Neural crest cell (in vitro differentiated cells): ENCODE data around the gene ECE1. TPM values are rescaled to one million over a fixed set of nuclear protein-coding genes. Genes with fewer than 3 reads are reported as not detected.

Experiments used
- DNase-seq: peaks from one replicate; pipeline ENCODE4 v3.0.0; 2021; ENCODE audit warnings: low read depth, mixed read lengths, low spot score
- H3K27ac Mint-ChIP-seq: one replicate; pipeline ENCODE4 v1.8.0; 2021; ENCODE audit warnings: mild to moderate bottlenecking, mixed read lengths; ENCODE audit not compliant: unreplicated experiment
- H3K27me3 Mint-ChIP-seq: 2 replicates; pipeline ENCODE4 v1.8.0; 2021; ENCODE audit warnings: low read depth, mild to moderate bottlenecking, mixed read lengths
- H3K36me3 Mint-ChIP-seq: 2 replicates; pipeline ENCODE4 v1.8.0; 2021; ENCODE audit warnings: low read depth, mild to moderate bottlenecking, mixed read lengths
- H3K4me1 Mint-ChIP-seq: 2 replicates; pipeline ENCODE4 v1.8.0; 2021; ENCODE audit warnings: mixed read lengths
- H3K4me3 Mint-ChIP-seq: one replicate; pipeline ENCODE4 v1.8.0; 2021; ENCODE audit warnings: mild to moderate bottlenecking, mixed read lengths
- H3K9me3 Mint-ChIP-seq: 2 replicates; pipeline ENCODE4 v1.8.0; 2021; ENCODE audit warnings: mixed read lengths
- CTCF ChIP-seq: fragments of 200-600 bp; sonication (generic); conservative IDR thresholded peaks from 2 replicates; pipeline ENCODE4 v1.5.0; 2021; ENCODE audit warnings: antibody characterized with exemption, mild to moderate bottlenecking
- total RNA-seq: library from RNA; stranded (reverse); gene quantifications from 2 replicates; pipeline ENCODE4 v1.2.1, GENCODE V29; 2021

Gene ECE1
- total RNA-seq, 1 donor from 2014 or later: 40.3 TPM

GRCh38 chr1:21337454-21337927 is 47.2 kb upstream of the ECE1 start:
- Mint-ChIP-seq H3K27ac (no peak overlapping the region), H3K27me3 (peaks cover 4% of the 10 kb centered on the region), H3K36me3 (no peaks in the 10 kb centered on the region), H3K9me3 (no peaks in the 10 kb centered on the region), H3K4me1 (peaks cover 44% of the 10 kb centered on the region), H3K4me3 (no peak overlapping the region)
- no peak for TF ChIP-seq CTCF
- no peak for DNase-seq

GRCh38 chr1:21337010-21337437 is 46.8 kb upstream of the ECE1 start:
- H3K4me1 Mint-ChIP-seq: peaks cover 43% of the 10 kb centered on the region
- no peak for TF ChIP-seq CTCF
- H3K4me3 Mint-ChIP-seq: no peak overlapping the region
- no peaks in the 10 kb centered on the region for H3K36me3 Mint-ChIP-seq
- no peaks in the 10 kb centered on the region for H3K9me3 Mint-ChIP-seq
- H3K27ac Mint-ChIP-seq: no peak overlapping the region
- peaks cover 4% of the 10 kb centered on the region for H3K27me3 Mint-ChIP-seq
- no peak for DNase-seq

GRCh38 chr1:21335750-21336224 is 45.5 kb upstream of the ECE1 start:
- TF ChIP-seq CTCF: no peak
- no peaks in the 10 kb centered on the region for H3K9me3 Mint-ChIP-seq
- peaks cover 4% of the 10 kb centered on the region for H3K27me3 Mint-ChIP-seq
- no peak overlapping the region for H3K4me3 Mint-ChIP-seq
- H3K4me1 Mint-ChIP-seq: peaks cover 38% of the 10 kb centered on the region
- H3K27ac Mint-ChIP-seq: no peak overlapping the region
- H3K36me3 Mint-ChIP-seq: no peaks in the 10 kb centered on the region
- DNase-seq: no peak

- Mint-ChIP-seq H3K27me3 (peaks cover 4% of the 10 kb centered on the region), H3K36me3 (no peaks in the 10 kb centered on the region), H3K9me3 (no peaks in the 10 kb centered on the region), H3K4me1 (peaks cover 41% of the 10 kb centered on the region), H3K4me3 (peak overlapping the region; percentile 32), H3K27ac (peak overlapping the region; percentile 91)
- DNase-seq: no peak
- no peak for TF ChIP-seq CTCF
Observed at GRCh38 chr1:21335088-21335691, 44.9 kb upstream of the ECE1 start.

GRCh38 chr1:21334214-21335087 is 44.2 kb upstream of the ECE1 start:
- TF ChIP-seq CTCF: peak; percentile 67
- H3K4me1 Mint-ChIP-seq: peaks cover 41% of the 10 kb centered on the region
- H3K27me3 Mint-ChIP-seq: peaks cover 4% of the 10 kb centered on the region
- H3K4me3 Mint-ChIP-seq: peak overlapping the region; percentile 32
- H3K27ac Mint-ChIP-seq: peak overlapping the region; percentile 91
- H3K9me3 Mint-ChIP-seq: no peaks in the 10 kb centered on the region
- DNase-seq: peak; percentile 60
- H3K36me3 Mint-ChIP-seq: no peaks in the 10 kb centered on the region
